Right lobe of liver (tissue), 4 donors: ENCODE results near the gene SLC18A3.

ENCODE experiments used
- POLR2A ChIP-seq: fragments of 450-650 bp; IDR thresholded peaks from one replicate; pipeline ENCODE4 v1.6.1; 2017; ENCODE audit warnings: antibody characterized with exemption, mild to moderate bottlenecking
- TF ChIP-seq, protein P1 (sequence below), 4 donors: fragments of 200-600 bp in 3 of 4; fragments of 450-650 bp in 1 of 4; IDR thresholded peaks; one replicate each; pipeline versions ENCODE4 v1.5.1 to v1.8.0; 2016 to 2022; ENCODE audit warnings: antibody characterized with exemption in 4 of 4, mild to moderate bottlenecking in 2 of 4
- donor health status: DM: no; HTN: no; CAD: no.
- donor health status: DM: no; HTN: no; CAD: no.
- donor health status: DM: no; HTN: yes; CAD: no.

DNA sequence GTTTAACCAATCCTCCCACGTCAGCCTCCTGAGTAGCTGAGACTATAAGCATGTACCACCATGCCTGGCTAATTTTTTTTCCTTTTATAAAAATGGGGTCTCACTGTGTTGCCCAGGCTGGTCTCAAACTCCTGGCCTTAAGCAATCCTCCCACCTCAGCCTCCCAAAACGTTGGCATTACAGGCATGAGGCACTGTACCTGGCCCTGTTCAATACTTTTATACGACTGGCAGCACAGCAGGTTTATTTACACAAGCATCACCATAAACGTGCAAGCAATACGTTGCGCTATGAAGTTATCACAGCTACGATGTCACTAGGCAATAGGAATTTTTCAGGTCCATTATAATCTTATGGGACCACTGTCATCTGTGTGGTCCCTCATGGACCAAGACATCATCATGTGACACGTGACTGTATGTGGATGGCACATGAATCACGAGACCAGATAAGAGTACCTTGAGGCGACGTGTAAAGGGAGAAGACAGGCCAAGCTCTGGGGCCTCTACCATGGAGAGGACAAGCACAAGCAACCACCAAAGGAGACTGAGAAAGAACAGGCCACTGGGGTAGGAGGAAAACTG, 34.5 kb upstream of the SLC18A3 start:
- TF ChIP-seq, protein P1, sequence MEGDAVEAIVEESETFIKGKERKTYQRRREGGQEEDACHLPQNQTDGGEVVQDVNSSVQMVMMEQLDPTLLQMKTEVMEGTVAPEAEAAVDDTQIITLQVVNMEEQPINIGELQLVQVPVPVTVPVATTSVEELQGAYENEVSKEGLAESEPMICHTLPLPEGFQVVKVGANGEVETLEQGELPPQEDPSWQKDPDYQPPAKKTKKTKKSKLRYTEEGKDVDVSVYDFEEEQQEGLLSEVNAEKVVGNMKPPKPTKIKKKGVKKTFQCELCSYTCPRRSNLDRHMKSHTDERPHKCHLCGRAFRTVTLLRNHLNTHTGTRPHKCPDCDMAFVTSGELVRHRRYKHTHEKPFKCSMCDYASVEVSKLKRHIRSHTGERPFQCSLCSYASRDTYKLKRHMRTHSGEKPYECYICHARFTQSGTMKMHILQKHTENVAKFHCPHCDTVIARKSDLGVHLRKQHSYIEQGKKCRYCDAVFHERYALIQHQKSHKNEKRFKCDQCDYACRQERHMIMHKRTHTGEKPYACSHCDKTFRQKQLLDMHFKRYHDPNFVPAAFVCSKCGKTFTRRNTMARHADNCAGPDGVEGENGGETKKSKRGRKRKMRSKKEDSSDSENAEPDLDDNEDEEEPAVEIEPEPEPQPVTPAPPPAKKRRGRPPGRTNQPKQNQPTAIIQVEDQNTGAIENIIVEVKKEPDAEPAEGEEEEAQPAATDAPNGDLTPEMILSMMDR (IDR thresholded peaks at IDR 0.05), result no peak
- no peak for TF ChIP-seq POLR2A
